Parathyroid adenoma (tissue), 2 donors: ENCODE data around the gene PTPRM.

Experiments
- H2AFZ ChIP-seq: fragments of 300-600 bp; sonication (generic); one replicate; pipeline ENCODE4 v1.7.0; 2017; ENCODE audit warnings: antibody characterized with exemption, mild to moderate bottlenecking
- H3K27ac ChIP-seq: fragments of 300-600 bp; sonication (generic); one replicate; pipeline ENCODE4 v1.7.0; 2017
- H3K27me3 ChIP-seq: fragments of 300-600 bp; sonication (generic); one replicate; pipeline ENCODE4 v1.7.0; 2017; ENCODE audit warnings: low read length; ENCODE audit not compliant: control insufficient read depth, insufficient read depth
- H3K36me3 ChIP-seq: fragments of 300-600 bp; sonication (generic); one replicate; pipeline ENCODE4 v1.7.0; 2017; ENCODE audit warnings: low read length; ENCODE audit not compliant: control insufficient read depth, insufficient read depth
- H3K4me1 ChIP-seq: fragments of 300-600 bp; sonication (generic); one replicate; pipeline ENCODE4 v1.7.0; 2017; ENCODE audit warnings: control low read depth
- H3K4me2 ChIP-seq: fragments of 300-600 bp; sonication (generic); one replicate; pipeline ENCODE4 v1.7.0; 2017; ENCODE audit warnings: low read length
- H3K4me3 ChIP-seq: fragments of 300-600 bp; sonication (generic); one replicate; pipeline ENCODE4 v1.7.0; 2017; ENCODE audit warnings: low read depth, low read length
- H3K79me2 ChIP-seq: fragments of 300-600 bp; sonication (generic); one replicate; pipeline ENCODE4 v1.7.0; 2017; ENCODE audit warnings: control low read depth
- H3K9ac ChIP-seq: fragments of 300-600 bp; sonication (generic); one replicate; pipeline ENCODE4 v1.7.0; 2017; ENCODE audit warnings: mild to moderate bottlenecking
- H3K9me3 ChIP-seq: fragments of 300-600 bp; sonication (generic); one replicate; pipeline ENCODE4 v1.7.0; 2017; ENCODE audit warnings: low read length; ENCODE audit not compliant: control insufficient read depth
- TF ChIP-seq, protein P1 (sequence below): fragments of 300-600 bp; sonication (generic); IDR thresholded peaks from one replicate; pipeline ENCODE4 v1.7.0; 2017; ENCODE audit warnings: antibody characterized with exemption, mild to moderate bottlenecking
- donor health status: primary hyperparathyroidism.

PTPRM gene

DNA sequence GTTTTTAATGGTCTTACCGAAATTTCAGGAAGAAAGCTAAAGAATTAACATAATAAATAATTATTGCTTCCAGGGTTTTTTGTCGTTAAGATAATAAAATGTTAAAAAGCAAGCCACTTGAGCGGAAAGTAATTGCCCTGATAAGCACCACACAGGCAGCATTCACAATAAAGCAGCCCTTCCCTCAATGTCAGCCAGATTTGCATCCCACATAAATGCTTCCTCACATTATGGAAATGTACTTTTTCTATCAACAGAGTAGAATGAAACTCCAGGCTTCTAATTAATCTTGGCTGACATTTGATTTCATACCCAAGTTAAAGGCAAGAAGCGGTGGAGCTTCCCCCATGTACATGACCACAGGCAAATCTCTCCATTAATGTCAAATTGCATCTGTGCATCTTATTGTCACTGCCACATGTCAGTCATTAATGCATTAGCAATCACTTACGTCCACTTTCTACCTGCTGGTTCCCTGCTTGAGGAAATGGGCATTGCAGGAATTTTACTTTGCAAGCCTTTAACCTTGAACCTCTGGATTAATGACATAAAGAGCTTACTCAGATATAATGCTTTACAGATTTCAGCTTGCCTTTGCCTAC, 26.2 kb downstream of the PTPRM start:
- Histone ChIP-seq H3K4me1 (no peaks in the 10 kb centered on the region), H3K27ac (no peak overlapping the region), H3K9me3 (no peaks in the 10 kb centered on the region), H3K36me3 (no peaks in the 10 kb centered on the region), H3K4me3 (no peak overlapping the region), H2AFZ (no peak overlapping the region), H3K4me2 (no peak overlapping the region), H3K27me3 (no peaks in the 10 kb centered on the region), H3K79me2 (peaks cover 33% of the 10 kb centered on the region), H3K9ac (no peak overlapping the region)
- TF ChIP-seq, protein P1, sequence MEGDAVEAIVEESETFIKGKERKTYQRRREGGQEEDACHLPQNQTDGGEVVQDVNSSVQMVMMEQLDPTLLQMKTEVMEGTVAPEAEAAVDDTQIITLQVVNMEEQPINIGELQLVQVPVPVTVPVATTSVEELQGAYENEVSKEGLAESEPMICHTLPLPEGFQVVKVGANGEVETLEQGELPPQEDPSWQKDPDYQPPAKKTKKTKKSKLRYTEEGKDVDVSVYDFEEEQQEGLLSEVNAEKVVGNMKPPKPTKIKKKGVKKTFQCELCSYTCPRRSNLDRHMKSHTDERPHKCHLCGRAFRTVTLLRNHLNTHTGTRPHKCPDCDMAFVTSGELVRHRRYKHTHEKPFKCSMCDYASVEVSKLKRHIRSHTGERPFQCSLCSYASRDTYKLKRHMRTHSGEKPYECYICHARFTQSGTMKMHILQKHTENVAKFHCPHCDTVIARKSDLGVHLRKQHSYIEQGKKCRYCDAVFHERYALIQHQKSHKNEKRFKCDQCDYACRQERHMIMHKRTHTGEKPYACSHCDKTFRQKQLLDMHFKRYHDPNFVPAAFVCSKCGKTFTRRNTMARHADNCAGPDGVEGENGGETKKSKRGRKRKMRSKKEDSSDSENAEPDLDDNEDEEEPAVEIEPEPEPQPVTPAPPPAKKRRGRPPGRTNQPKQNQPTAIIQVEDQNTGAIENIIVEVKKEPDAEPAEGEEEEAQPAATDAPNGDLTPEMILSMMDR: no peak

DNA sequence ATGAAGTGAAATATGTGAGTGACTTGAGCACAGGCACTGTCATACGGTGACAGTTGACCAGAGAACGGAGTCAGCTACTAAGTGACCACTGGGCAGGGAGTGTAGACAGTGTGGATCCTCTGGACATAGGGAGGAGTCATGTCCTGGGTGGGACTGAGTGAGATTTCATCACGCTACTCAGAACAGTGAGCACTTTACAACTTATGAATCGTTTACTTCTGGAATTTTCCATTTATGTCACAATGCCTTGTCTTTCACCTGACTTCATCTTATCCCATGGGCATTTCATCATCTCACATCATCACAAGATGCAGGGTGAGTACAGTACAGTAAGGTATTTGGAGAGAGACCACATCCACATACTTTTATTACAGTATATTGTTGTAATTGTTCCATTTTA, 29.0 kb downstream of the PTPRM start:
- TF ChIP-seq, protein P1: no peak
- peaks cover 25% of the 10 kb centered on the region for H3K79me2 ChIP-seq
- no peaks in the 10 kb centered on the region for H3K9me3 ChIP-seq
- no peak overlapping the region for H3K4me3 ChIP-seq
- no peak overlapping the region for H2AFZ ChIP-seq
- no peaks in the 10 kb centered on the region for H3K4me1 ChIP-seq
- H3K27me3 ChIP-seq: no peaks in the 10 kb centered on the region
- H3K36me3 ChIP-seq: no peaks in the 10 kb centered on the region
- H3K4me2 ChIP-seq: no peak overlapping the region
- H3K9ac ChIP-seq: no peak overlapping the region
- H3K27ac ChIP-seq: no peak overlapping the region

DNA sequence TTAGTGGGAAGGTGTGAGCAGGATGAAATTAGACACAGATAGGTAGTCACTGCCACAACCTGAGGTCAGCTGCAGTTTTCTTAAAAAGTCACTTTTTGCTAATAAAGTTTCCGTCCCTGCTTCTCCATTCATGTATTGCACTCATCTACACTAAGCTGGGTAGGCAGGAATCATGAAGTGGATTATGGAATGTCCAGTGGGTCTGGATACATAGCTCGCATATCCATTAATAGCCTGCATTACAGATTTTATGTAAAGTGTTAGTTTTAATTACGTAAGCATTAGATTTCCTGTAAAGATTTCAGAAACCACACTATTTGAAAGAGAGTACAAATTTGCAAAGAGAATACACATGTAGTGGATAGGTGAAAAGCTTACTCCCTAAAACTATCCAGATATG, 30.4 kb downstream of the PTPRM start:
- no peak overlapping the region for H3K9ac ChIP-seq
- H2AFZ ChIP-seq: no peak overlapping the region
- no peak overlapping the region for H3K4me3 ChIP-seq
- no peaks in the 10 kb centered on the region for H3K36me3 ChIP-seq
- TF ChIP-seq, protein P1: no peak
- peaks cover 28% of the 10 kb centered on the region for H3K79me2 ChIP-seq
- H3K27ac ChIP-seq: no peak overlapping the region
- no peaks in the 10 kb centered on the region for H3K27me3 ChIP-seq
- H3K9me3 ChIP-seq: no peaks in the 10 kb centered on the region
- H3K4me2 ChIP-seq: no peak overlapping the region
- no peaks in the 10 kb centered on the region for H3K4me1 ChIP-seq

DNA sequence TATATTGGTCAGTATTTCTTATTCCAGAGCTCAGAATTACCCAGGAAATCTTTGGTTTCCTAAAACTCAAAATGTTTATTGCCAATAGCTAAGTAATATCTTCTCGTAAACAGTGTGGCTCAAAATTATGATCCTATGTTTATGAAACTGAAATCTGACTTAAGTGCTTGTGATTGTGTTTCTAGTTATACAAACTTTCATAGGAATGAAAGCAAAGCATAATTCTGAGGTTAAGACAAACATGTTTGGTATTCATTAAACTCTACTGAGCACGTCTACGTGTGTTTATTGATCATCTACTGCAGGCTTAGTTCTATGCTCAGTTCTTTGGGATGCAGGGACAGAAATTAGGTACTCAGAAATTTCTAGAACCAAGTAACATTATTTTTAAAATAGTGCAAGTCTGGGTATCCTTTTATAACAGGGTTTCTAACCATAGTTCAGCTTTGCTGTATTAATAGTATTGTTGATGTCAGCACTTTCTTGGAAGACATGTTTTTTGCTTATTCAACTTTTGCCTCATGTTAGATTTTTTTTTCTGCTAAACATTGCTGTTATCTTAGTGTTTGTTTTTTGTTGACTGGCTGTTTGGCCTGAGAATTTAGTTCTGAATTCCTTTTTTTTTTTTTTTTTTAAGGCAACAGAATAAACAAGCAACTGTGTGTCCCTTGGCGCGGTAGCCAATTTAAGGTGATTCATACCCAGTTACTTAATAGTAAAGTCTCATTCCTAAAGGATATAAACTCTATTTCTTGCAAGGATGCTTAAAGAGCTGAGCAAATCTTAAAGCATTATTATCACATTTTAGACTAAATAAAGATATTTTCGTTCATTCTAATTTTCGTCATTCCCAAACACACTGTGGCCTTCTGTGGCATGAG, 31.3 kb downstream of the PTPRM start:
- peaks cover 27% of the 10 kb centered on the region for H3K79me2 ChIP-seq
- no peak overlapping the region for H3K4me2 ChIP-seq
- no peaks in the 10 kb centered on the region for H3K4me1 ChIP-seq
- TF ChIP-seq, protein P1: no peak
- H3K27ac ChIP-seq: no peak overlapping the region
- no peaks in the 10 kb centered on the region for H3K36me3 ChIP-seq
- no peak overlapping the region for H2AFZ ChIP-seq
- H3K27me3 ChIP-seq: no peaks in the 10 kb centered on the region
- H3K9me3 ChIP-seq: no peaks in the 10 kb centered on the region
- H3K4me3 ChIP-seq: no peak overlapping the region
- no peak overlapping the region for H3K9ac ChIP-seq
